Keratinocyte (primary cell): Measurements from ENCODE around the gene MYORG.

Experiments used
- EZH2 ChIP-seq: IDR thresholded peaks from one replicate; pipeline ENCODE4 v1.6.1; 2012; ENCODE audit warnings: inconsistent platforms, mild to moderate bottlenecking, low read length, moderate library complexity
- TF ChIP-seq, protein P1 (sequence below), 3 experiments: IDR thresholded peaks in 1 of 3; conservative IDR thresholded peaks in 1 of 3; optimal IDR thresholded peaks in 1 of 3; 2 replicates in 2 of 3; 3 replicates in 1 of 3; pipeline versions ENCODE3 to v1.5.1; 2011; ENCODE audit warnings: low read length in 3 of 3, mild to moderate bottlenecking in 3 of 3, moderate library complexity in 2 of 3, control low read depth in 1 of 3, inconsistent platforms in 1 of 3; ENCODE audit not compliant: insufficient read depth in 2 of 3; ENCODE audit errors: extremely low read depth in 1 of 3

DNA sequence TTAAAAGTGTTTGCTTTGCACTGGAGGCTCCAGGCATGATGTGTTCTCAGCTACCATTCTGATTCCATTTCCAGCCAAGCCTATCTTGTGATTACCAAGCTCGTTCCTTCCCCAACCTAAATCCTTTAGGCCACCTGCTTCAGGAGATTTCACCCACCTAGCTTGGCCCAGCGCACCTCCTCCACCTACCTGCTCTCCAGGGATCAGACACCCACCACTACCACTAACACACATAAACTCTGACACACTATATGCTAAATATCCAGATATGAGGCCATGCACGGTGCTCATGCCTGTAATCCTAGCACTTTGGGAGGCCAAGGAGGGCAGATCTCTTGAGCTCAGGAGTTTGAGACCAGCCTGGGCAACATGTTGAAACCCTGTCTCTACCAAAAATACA, 2.4 kb downstream of the MYORG start:
- TF ChIP-seq, protein P1, sequence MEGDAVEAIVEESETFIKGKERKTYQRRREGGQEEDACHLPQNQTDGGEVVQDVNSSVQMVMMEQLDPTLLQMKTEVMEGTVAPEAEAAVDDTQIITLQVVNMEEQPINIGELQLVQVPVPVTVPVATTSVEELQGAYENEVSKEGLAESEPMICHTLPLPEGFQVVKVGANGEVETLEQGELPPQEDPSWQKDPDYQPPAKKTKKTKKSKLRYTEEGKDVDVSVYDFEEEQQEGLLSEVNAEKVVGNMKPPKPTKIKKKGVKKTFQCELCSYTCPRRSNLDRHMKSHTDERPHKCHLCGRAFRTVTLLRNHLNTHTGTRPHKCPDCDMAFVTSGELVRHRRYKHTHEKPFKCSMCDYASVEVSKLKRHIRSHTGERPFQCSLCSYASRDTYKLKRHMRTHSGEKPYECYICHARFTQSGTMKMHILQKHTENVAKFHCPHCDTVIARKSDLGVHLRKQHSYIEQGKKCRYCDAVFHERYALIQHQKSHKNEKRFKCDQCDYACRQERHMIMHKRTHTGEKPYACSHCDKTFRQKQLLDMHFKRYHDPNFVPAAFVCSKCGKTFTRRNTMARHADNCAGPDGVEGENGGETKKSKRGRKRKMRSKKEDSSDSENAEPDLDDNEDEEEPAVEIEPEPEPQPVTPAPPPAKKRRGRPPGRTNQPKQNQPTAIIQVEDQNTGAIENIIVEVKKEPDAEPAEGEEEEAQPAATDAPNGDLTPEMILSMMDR (optimal IDR thresholded peaks at IDR 0.05 in 1 of 3, IDR thresholded peaks at IDR 0.05 in 1 of 3, conservative IDR thresholded peaks at IDR 0.05 in 1 of 3; ENCODE audit: extremely low read depth in 1 of 3, insufficient read depth in 2 of 3, low read length in 3 of 3), result no peak
- TF ChIP-seq EZH2, result no peak
